Measurements from ENCODE around the gene FREY1. TPM values are rescaled to one million over a fixed set of nuclear protein-coding genes. Genes with fewer than 3 reads are reported as not detected.

FREY1 gene
- total and polyA plus RNA-seq, 7 experiments from 2014 or later, result 3.4 to 8.2 (median 4.6) TPM; not detected in 2

DNA sequence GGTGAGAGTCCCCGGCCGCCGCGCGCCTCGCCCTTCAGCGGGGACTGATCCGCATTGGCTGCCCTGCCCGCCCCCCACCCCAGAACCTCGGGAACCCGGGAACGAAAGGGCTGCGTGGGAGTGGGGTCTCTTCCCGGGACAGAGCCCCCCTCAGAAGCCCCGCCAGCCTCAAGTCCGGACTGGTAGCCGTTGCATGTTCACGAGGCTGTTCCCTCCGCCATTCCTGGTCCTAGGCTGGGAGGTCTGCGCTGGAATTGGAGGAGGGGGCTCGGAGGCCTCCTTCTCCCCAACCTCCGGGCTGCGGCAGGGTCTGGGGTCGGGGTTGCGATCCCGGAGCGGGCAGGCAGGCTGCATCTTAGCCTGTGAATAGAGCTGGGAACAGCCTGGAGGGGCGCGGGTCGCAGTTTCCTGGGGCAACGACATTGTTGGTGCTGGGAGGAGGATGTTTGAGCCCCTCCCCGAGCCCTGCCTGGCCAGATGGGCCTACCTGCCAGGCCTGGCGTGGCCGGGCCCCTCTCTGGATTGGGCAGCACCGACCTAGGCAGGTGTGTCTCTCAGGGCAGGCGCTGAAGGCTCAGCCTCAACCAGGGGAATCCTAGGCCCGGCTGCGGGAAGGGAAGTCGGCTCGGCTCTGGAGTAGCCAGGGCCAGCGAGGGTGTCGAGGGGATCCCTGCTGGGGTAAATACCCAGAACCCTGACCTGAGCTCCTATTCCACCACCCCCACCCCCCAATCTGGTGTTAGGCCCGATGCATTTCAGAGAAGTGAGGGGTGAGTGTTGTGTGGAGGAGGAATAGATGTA, 20.9 kb downstream of the FREY1 start:
- no peak for DNase-seq
- Histone ChIP-seq H3K9me3 (ENCODE audit: control insufficient read depth in 2 of 3, low read length in 3 of 3) (no peaks in the 10 kb centered on the region), H3K4me3 (ENCODE audit: low read length) (no peak overlapping the region), H3K27ac (ENCODE audit: low read depth, low read length) (no peak overlapping the region), H3K27me3 (ENCODE audit: control insufficient read depth in 2 of 2, insufficient read depth in 2 of 2, low read length in 2 of 2) (no peaks in the 10 kb centered on the region), H3K36me3 (ENCODE audit: control insufficient read depth in 2 of 3, insufficient read depth in 3 of 3, low read length in 3 of 3) (peaks cover 0 to 14% (median 0%) of the 10 kb centered on the region in 3 experiments), H3K4me1 (ENCODE audit: control insufficient read depth in 2 of 2, insufficient read depth in 2 of 2, low read length in 2 of 2) (no peaks in the 10 kb centered on the region)
- POLR2A ChIA-PET, result no interaction called here
- CTCF ChIA-PET, result no interaction called here
- H3K4me1 Mint-ChIP-seq, result peaks cover 7 to 15% (median 10%) of the 10 kb centered on the region in 7 donors
- H3K4me3 Mint-ChIP-seq, result peak overlapping the region in 6 of 10 donors; percentile 29 to 49 (median 39)
- H3K36me3 Mint-ChIP-seq, result peaks cover 0 to 19% (median 3%) of the 10 kb centered on the region in 5 donors
- intact Hi-C loops (cut with micrococcal nuclease), result loop anchor here (1.0 kb wide), 4 partner anchors 13 to 39 kb away; partner anchors contain the start of gene CRY2 (in 1 of the 2)
- peaks cover 0 to 3% (median 0%) of the 10 kb centered on the region in 11 donors for H3K9me3 Mint-ChIP-seq
- H3K27me3 Mint-ChIP-seq, result peaks cover 0 to 21% (median 4%) of the 10 kb centered on the region in 5 donors
- ATAC-seq, result no peak
- no peak overlapping the region for H3K27ac Mint-ChIP-seq

DNA sequence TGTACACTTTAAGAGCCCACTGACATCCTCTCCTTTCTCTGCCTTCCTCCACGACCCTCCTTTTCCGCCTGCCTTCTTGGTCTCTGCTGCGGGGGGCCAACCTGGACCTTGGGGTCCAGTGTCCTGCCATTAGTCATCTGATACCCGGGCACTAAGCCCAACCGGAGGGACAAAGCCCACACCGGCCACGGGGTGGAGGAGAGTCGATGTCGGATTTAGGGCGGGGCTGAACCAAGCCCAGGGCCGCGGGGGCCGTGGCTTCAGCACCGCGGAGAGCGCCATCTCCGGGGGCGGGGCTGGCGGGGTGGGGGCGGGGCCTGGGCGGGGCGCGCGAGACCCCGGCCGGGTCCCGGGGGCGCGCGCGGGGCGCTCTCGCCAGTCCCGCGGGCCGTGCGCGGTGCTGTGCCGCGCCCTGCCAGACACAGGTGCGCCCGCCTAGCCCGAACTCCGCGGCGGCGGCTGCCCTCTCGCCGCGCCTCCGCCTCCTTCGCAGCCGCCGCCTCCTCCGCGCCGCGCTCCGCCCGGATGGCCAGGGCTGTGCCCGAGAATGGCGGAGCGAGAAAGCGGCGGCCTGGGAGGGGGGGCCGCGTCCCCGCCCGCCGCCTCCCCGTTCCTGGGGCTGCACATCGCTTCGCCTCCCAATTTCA, 21.7 kb downstream of the FREY1 start, which contains the start of gene MAPK8IP1:
Gene MAPK8IP1, plus strand, starts transcription at position 378 of the 647 bp plus-strand sequence. Its CDS starts 170 bp downstream, at position 548.
- H3K4me1 ChIP-seq (ENCODE audit: control insufficient read depth in 2 of 2, insufficient read depth in 2 of 2, low read length in 2 of 2), result no peaks in the 10 kb centered on the region
- ATAC-seq, result peak; percentile 90
- Mint-ChIP-seq H3K4me3 (peak within 1 kb of the TSS; percentile 64 to 85 (median 73)), H3K27ac (peak within 1 kb of the TSS in 2 of 9 donors; percentile 40 to 69), H3K4me1 (peaks cover 7 to 15% (median 10%) of the 10 kb centered on the region in 7 donors), H3K9me3 (peaks cover 0 to 3% (median 0%) of the 10 kb centered on the region in 11 donors), H3K36me3 (peaks cover 0 to 26% (median 7%) of the 10 kb centered on the region in 5 donors), H3K27me3 (peaks cover 0 to 21% (median 4%) of the 10 kb centered on the region in 5 donors)
- intact Hi-C loops (cut with micrococcal nuclease), result loop anchor here (1.0 kb wide), 4 partner anchors 14 to 38 kb away; partner anchors contain the start of gene CRY2 (in 1 of the 2)
- no peaks in the 10 kb centered on the region for H3K27me3 ChIP-seq (ENCODE audit: control insufficient read depth in 2 of 2, insufficient read depth in 2 of 2, low read length in 2 of 2)
- H3K36me3 ChIP-seq (ENCODE audit: control insufficient read depth in 2 of 3, insufficient read depth in 3 of 3, low read length in 3 of 3), result peaks cover 0 to 21% (median 0%) of the 10 kb centered on the region in 3 experiments
- no peaks in the 10 kb centered on the region for H3K9me3 ChIP-seq (ENCODE audit: control insufficient read depth in 2 of 3, low read length in 3 of 3)
- H3K4me3 ChIP-seq (ENCODE audit: low read length), result peak within 1 kb of the TSS; percentile 51
- DNase-seq, result peak; percentile 15 to 71 (median 50)
- ChIA-PET POLR2A (no interaction called here), CTCF (no interaction called here)
- no peak within 1 kb of the TSS for H3K27ac ChIP-seq (ENCODE audit: low read depth, low read length)

DNA sequence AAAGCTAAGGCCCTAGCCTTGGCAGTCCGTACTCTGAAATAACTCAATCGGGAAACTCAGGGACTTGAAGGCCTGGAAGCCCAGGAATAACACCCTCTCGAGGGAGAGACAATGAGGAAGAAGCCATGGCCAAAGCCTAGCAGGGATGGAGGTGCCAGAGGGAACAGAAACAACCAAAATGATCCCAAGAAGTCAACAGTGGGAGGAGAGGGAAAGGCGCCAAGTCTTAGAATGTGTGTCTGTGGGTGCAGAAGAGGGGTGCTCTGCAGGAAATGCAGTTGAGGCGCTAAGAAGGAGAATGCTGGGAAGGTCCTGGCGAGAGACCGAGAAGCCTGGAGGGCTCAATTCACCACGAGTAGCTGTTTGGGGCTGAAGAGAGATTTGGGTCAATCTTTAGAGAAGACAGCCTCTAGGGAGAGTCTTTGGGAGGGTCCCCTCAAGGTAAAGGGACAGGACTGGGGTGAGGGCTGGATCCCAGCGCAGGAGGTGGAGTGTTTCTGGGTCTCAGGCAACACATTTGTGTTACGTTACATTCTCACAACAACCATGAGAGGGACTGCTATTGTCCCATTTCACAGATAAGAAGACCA, 22.4 kb downstream of the FREY1 start:
- peak overlapping the region in 2 of 9 donors; percentile 40 to 69 for H3K27ac Mint-ChIP-seq
- Histone ChIP-seq H3K9me3 (ENCODE audit: control insufficient read depth in 2 of 3, low read length in 3 of 3) (no peaks in the 10 kb centered on the region), H3K4me3 (ENCODE audit: low read length) (no peak overlapping the region), H3K27me3 (ENCODE audit: control insufficient read depth in 2 of 2, insufficient read depth in 2 of 2, low read length in 2 of 2) (no peaks in the 10 kb centered on the region), H3K4me1 (ENCODE audit: control insufficient read depth in 2 of 2, insufficient read depth in 2 of 2, low read length in 2 of 2) (no peaks in the 10 kb centered on the region), H3K36me3 (ENCODE audit: control insufficient read depth in 2 of 3, insufficient read depth in 3 of 3, low read length in 3 of 3) (peaks cover 0 to 28% (median 6%) of the 10 kb centered on the region in 3 experiments), H3K27ac (ENCODE audit: low read depth, low read length) (no peak overlapping the region)
- intact Hi-C loops (cut with micrococcal nuclease), result loop anchor here (1.0 kb wide), 4 partner anchors 15 to 37 kb away; partner anchors contain the start of gene CRY2 (in 1 of the 2)
- peaks cover 7 to 15% (median 10%) of the 10 kb centered on the region in 7 donors for H3K4me1 Mint-ChIP-seq
- POLR2A ChIA-PET, result interaction anchor here (0.6 kb wide), 1 partner anchor 738 kb away, joined by 3 read pairs; no protein-coding TSS in a partner anchor
- DNase-seq (no peak), ATAC-seq (no peak)
- peak overlapping the region; percentile 64 to 85 (median 73) for H3K4me3 Mint-ChIP-seq
- H3K9me3 Mint-ChIP-seq, result peaks cover 0 to 3% (median 0%) of the 10 kb centered on the region in 11 donors
- H3K27me3 Mint-ChIP-seq, result peaks cover 0 to 21% (median 4%) of the 10 kb centered on the region in 5 donors
- peaks cover 0 to 33% (median 11%) of the 10 kb centered on the region in 5 donors for H3K36me3 Mint-ChIP-seq
- CTCF ChIA-PET, result no interaction called here

DNA sequence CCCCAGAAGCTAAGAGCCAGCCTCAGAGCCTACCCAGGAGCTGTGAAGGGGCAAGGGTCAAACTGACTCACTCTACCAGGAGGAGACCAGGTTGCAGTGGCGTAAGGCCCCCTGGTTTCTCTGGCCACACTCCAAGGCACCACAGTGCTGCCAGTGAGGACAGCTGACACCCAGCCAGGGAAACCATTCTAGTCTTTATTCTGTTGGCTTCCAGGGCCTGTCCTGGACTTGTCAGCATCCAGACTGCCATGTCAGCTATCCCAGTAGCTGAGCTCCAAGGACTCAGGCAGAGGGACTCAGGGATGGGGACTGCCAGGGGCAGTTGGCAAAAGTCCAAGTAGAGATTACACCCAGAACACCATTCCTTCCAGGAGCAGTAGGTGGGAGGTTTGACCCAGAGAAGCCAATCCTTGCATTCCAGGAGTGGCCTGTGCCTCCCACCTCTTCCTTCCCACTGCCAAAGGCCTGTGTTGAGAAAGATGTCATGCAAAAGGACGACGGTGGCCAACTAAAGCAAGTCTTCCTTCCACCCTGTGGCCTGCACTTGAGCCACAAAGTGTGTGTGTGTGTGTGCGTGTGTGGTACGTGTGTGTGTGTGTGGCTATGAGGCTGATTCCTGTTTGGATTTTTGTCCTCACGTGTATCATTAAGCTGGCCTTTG, 25.2 kb downstream of the FREY1 start:
- ATAC-seq, result no peak
- Histone ChIP-seq H3K27me3 (ENCODE audit: control insufficient read depth in 2 of 2, insufficient read depth in 2 of 2, low read length in 2 of 2) (no peaks in the 10 kb centered on the region), H3K4me1 (ENCODE audit: control insufficient read depth in 2 of 2, insufficient read depth in 2 of 2, low read length in 2 of 2) (no peaks in the 10 kb centered on the region), H3K4me3 (ENCODE audit: low read length) (no peak overlapping the region), H3K36me3 (ENCODE audit: control insufficient read depth in 2 of 3, insufficient read depth in 3 of 3, low read length in 3 of 3) (peaks cover 3 to 49% (median 11%) of the 10 kb centered on the region in 3 experiments), H3K9me3 (ENCODE audit: control insufficient read depth in 2 of 3, low read length in 3 of 3) (no peaks in the 10 kb centered on the region), H3K27ac (ENCODE audit: low read depth, low read length) (no peak overlapping the region)
- ChIA-PET POLR2A (no interaction called here), CTCF (no interaction called here)
- Mint-ChIP-seq H3K36me3 (peaks cover 9 to 53% (median 33%) of the 10 kb centered on the region in 5 donors), H3K4me1 (peaks cover 7 to 16% (median 10%) of the 10 kb centered on the region in 7 donors), H3K9me3 (peaks cover 0 to 3% (median 0%) of the 10 kb centered on the region in 11 donors), H3K27me3 (peaks cover 0 to 14% (median 0%) of the 10 kb centered on the region in 5 donors), H3K4me3 (no peak overlapping the region), H3K27ac (no peak overlapping the region)
- no peak for DNase-seq
- intact Hi-C loops (cut with micrococcal nuclease), result no loop called here

DNA sequence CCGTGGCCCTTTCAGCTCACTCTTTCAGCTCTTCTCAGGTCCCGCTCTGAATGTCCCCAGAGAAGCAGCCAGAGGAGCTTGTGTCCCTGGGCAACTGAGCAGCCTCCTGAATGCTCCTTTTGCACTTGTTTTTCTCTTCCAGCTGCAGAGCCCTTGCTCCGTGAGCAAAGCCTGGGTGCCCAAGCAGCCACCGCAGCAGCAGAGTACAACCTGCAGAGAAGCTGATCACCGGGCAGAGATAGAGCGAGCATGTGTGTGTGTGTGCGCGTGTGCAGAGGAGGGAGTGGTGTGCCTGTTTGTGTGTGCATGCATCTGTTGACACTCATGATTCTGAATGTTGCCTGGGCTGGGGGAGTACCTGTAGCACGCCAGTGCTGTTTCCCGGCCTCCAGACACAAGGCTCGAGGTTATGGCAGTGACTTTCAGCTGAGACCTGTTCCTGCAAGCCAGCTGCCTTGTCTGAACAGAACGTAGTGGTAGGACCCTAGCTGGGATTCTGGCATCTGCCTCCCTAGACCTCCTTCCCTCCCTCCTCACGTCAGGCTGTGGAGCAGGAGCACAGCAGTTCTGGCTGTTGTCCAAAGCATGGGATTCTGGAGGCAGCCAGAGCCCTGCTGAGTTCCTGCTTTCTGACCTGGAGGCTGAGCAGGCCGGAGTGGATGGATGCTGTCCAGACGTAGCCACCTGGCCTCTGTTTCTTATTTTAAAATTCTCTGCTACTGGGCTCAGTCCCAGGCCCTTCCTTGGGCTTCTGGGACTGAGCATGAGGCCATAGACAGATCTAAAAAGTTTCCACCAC, 26.1 kb downstream of the FREY1 start:
- ChIA-PET CTCF (no interaction called here), POLR2A (no interaction called here)

More for the DNA sequence above, 26.1 kb downstream of the FREY1 start:
- H3K27ac ChIP-seq (ENCODE audit: low read depth, low read length), result no peak overlapping the region
- H3K27me3 Mint-ChIP-seq, result peaks cover 0 to 10% (median 0%) of the 10 kb centered on the region in 5 donors
- peaks cover 3 to 58% (median 11%) of the 10 kb centered on the region in 3 experiments for H3K36me3 ChIP-seq (ENCODE audit: control insufficient read depth in 2 of 3, insufficient read depth in 3 of 3, low read length in 3 of 3)
- H3K4me1 ChIP-seq (ENCODE audit: control insufficient read depth in 2 of 2, insufficient read depth in 2 of 2, low read length in 2 of 2), result no peaks in the 10 kb centered on the region
- no peaks in the 10 kb centered on the region for H3K27me3 ChIP-seq (ENCODE audit: control insufficient read depth in 2 of 2, insufficient read depth in 2 of 2, low read length in 2 of 2)
- H3K4me3 ChIP-seq (ENCODE audit: low read length), result no peak overlapping the region
- H3K4me3 Mint-ChIP-seq, result no peak overlapping the region
- peaks cover 7 to 16% (median 10%) of the 10 kb centered on the region in 7 donors for H3K4me1 Mint-ChIP-seq
- H3K27ac Mint-ChIP-seq, result no peak overlapping the region
- intact Hi-C loops (cut with micrococcal nuclease), result no loop called here
- peaks cover 0 to 3% (median 0%) of the 10 kb centered on the region in 11 donors for H3K9me3 Mint-ChIP-seq
- DNase-seq (no peak), ATAC-seq (no peak)
- peaks cover 9 to 61% (median 41%) of the 10 kb centered on the region in 5 donors for H3K36me3 Mint-ChIP-seq
- H3K9me3 ChIP-seq (ENCODE audit: control insufficient read depth in 2 of 3, low read length in 3 of 3), result no peaks in the 10 kb centered on the region
